Mesenchymal stem cell (in vitro differentiated cells and primary cell): ENCODE measurements around the gene SORL1.
A peak's percentile ranks its signal among the peaks of the same experiment; 100 is the strongest.

ENCODE experiments used
- DNase-seq: peaks from one replicate; pipeline ENCODE4 v3.0.0-alpha.2; 2013
- H2AFZ ChIP-seq: one replicate; pipeline ENCODE4 v1.6.1; 2013; ENCODE audit warnings: low read depth, mild to moderate bottlenecking, control low read depth, inconsistent platforms, low read length, moderate library complexity
- H2AK5ac ChIP-seq: 2 replicates; pipeline ENCODE4 v1.6.1; 2013; ENCODE audit warnings: low read length, moderate library complexity, mild to moderate bottlenecking, inconsistent platforms; ENCODE audit not compliant: severe bottlenecking
- H2BK120ac ChIP-seq: one replicate; pipeline ENCODE4 v1.6.1; 2013; ENCODE audit warnings: low read depth, mild to moderate bottlenecking, inconsistent platforms, low read length, moderate library complexity
- H2BK12ac ChIP-seq, 2 experiments: one replicate each; pipeline ENCODE4 v1.6.1; 2013; ENCODE audit warnings: inconsistent platforms in 2 of 2, low read length in 2 of 2, mild to moderate bottlenecking in 2 of 2, moderate library complexity in 2 of 2, control low read depth in 1 of 2
- H2BK15ac ChIP-seq: one replicate; pipeline ENCODE4 v1.6.1; 2013; ENCODE audit warnings: mild to moderate bottlenecking, low read depth, inconsistent platforms; ENCODE audit not compliant: poor library complexity, severe bottlenecking
- H2BK5ac ChIP-seq: 2 replicates; pipeline ENCODE4 v1.6.1; 2013; ENCODE audit warnings: low read depth, mild to moderate bottlenecking, low read length, control low read depth, inconsistent platforms; ENCODE audit not compliant: poor library complexity, severe bottlenecking
- H3K14ac ChIP-seq, 2 experiments: one replicate each; pipeline ENCODE4 v1.6.1; 2013; ENCODE audit warnings: inconsistent platforms in 2 of 2, low read length in 2 of 2, control low read depth in 1 of 2, mild to moderate bottlenecking in 1 of 2, moderate library complexity in 1 of 2
- H3K18ac ChIP-seq, 2 experiments: one replicate each; pipeline ENCODE4 v1.6.1; 2013; ENCODE audit warnings: inconsistent platforms in 2 of 2, low read length in 2 of 2, control low read depth in 1 of 2, low read depth in 1 of 2, mild to moderate bottlenecking in 1 of 2
- H3K23ac ChIP-seq, 2 experiments: one replicate each; pipeline ENCODE4 v1.6.1; 2013; ENCODE audit warnings: inconsistent platforms in 2 of 2, low read length in 2 of 2, mild to moderate bottlenecking in 2 of 2, moderate library complexity in 2 of 2, control low read depth in 1 of 2
- H3K27ac ChIP-seq: 2 replicates; pipeline ENCODE4 v1.5.1; 2013; ENCODE audit warnings: mild to moderate bottlenecking, moderate library complexity, low read length, control low read depth, inconsistent platforms; ENCODE audit not compliant: poor library complexity, severe bottlenecking
- H3K27me3 ChIP-seq, 2 experiments: 2 replicates each; pipeline versions ENCODE4 v1.6.1 to v1.7.0; 2013; ENCODE audit warnings: low read length in 2 of 2, mild to moderate bottlenecking in 2 of 2, moderate library complexity in 2 of 2, control low read depth in 1 of 2, inconsistent platforms in 1 of 2; ENCODE audit not compliant: control insufficient read depth in 1 of 2, insufficient read depth in 1 of 2
- H3K36me3 ChIP-seq, 2 experiments: 2 replicates each; pipeline versions ENCODE4 v1.6.1 to v1.7.0; 2013; ENCODE audit warnings: low read length in 2 of 2, control low read depth in 1 of 2, inconsistent platforms in 1 of 2, low read depth in 1 of 2, mild to moderate bottlenecking in 1 of 2; ENCODE audit not compliant: insufficient read depth in 2 of 2, control insufficient read depth in 1 of 2
- H3K4ac ChIP-seq, 2 experiments: one replicate each; pipeline ENCODE4 v1.6.1; 2013; ENCODE audit warnings: inconsistent platforms in 2 of 2, low read length in 2 of 2, mild to moderate bottlenecking in 2 of 2, moderate library complexity in 2 of 2, control low read depth in 1 of 2, low read depth in 1 of 2
- H3K4me1 ChIP-seq: 2 replicates; pipeline ENCODE4 v1.6.1; 2013; ENCODE audit warnings: low read depth, low read length, control low read depth; ENCODE audit not compliant: control insufficient read depth, insufficient read depth
- H3K4me2 ChIP-seq: 2 replicates; pipeline ENCODE4 v1.6.1; 2013; ENCODE audit warnings: low read length, mild to moderate bottlenecking, inconsistent platforms; ENCODE audit not compliant: poor library complexity, severe bottlenecking
- H3K4me3 ChIP-seq, 2 experiments: 2 replicates each; pipeline versions ENCODE4 v1.5.1 to v1.7.0; 2013; ENCODE audit warnings: low read length in 2 of 2, mild to moderate bottlenecking in 2 of 2, control low read depth in 1 of 2, low read depth in 1 of 2; ENCODE audit not compliant: insufficient read depth in 1 of 2
- H3K79me1 ChIP-seq: replicated peaks from 2 replicates; pipeline ENCODE4 v1.6.1; 2013; ENCODE audit warnings: mild to moderate bottlenecking, control low read depth, low read length, inconsistent platforms; ENCODE audit not compliant: poor library complexity, severe bottlenecking
- H3K9ac ChIP-seq: 2 replicates; pipeline ENCODE4 v1.7.0; 2013; ENCODE audit warnings: mild to moderate bottlenecking, low read length, moderate library complexity
- H3K9me3 ChIP-seq: 2 replicates; pipeline ENCODE4 v1.7.0; 2013; ENCODE audit warnings: mild to moderate bottlenecking, low read length; ENCODE audit not compliant: control insufficient read depth
- H4K8ac ChIP-seq: one replicate; pipeline ENCODE4 v1.6.1; 2013; ENCODE audit warnings: inconsistent platforms, mild to moderate bottlenecking, low read length, moderate library complexity
- H4K91ac ChIP-seq: one replicate; pipeline ENCODE4 v1.6.1; 2013; ENCODE audit warnings: mild to moderate bottlenecking, low read length, inconsistent platforms
- WGBS: methylation state at CpG from one replicate; pipeline ENCODE4 v1.1.7; 2013; ENCODE audit warnings: mixed read lengths; 5-methylcytosine and 5-hydroxymethylcytosine counted together

Gene SORL1

DNA sequence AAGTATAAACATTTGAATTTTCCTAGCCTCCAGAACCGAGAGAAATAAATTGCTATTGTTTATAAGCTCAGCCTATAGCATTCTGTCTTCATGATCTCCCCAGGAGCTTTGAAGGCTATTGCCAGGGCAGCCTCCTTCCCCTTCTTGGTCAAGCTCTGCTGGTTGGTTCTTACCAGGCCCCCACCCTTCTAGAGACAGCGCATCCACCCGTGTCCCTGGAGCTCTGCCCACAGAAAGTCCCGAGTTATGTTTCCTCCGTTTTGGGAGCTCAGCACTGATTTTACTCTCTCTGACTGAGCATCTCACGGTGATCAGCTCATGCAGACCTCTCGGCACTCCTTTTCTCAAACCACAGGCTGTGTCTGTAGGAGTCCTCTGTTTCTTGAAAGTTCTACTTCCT, 124.4 kb downstream of the SORL1 start:
- Histone ChIP-seq H3K4me3 (no peak overlapping the region), H2BK15ac (peak overlapping the region; percentile 57), H3K18ac (no peak overlapping the region), H2BK120ac (no peak overlapping the region), H2BK12ac (no peak overlapping the region), H3K27me3 (peaks cover 0 to 45% of the 10 kb centered on the region in 2 experiments), H4K8ac (no peak overlapping the region), H4K91ac (no peak overlapping the region), H3K79me1 (no peaks in the 10 kb centered on the region), H3K36me3 (no peaks in the 10 kb centered on the region), H3K27ac (no peak overlapping the region), H3K9me3 (peaks cover 5% of the 10 kb centered on the region), H3K4me1 (peaks cover 2% of the 10 kb centered on the region), H3K9ac (no peak overlapping the region), H2BK5ac (no peak overlapping the region), H2AFZ (no peak overlapping the region), H3K14ac (no peak overlapping the region), H3K4me2 (no peak overlapping the region), H2AK5ac (no peak overlapping the region), H3K23ac (no peak overlapping the region), H3K4ac (no peak overlapping the region)
- WGBS: 95% methylated on average over 7 of the region's 7 CpGs
- DNase-seq: no peak

DNA sequence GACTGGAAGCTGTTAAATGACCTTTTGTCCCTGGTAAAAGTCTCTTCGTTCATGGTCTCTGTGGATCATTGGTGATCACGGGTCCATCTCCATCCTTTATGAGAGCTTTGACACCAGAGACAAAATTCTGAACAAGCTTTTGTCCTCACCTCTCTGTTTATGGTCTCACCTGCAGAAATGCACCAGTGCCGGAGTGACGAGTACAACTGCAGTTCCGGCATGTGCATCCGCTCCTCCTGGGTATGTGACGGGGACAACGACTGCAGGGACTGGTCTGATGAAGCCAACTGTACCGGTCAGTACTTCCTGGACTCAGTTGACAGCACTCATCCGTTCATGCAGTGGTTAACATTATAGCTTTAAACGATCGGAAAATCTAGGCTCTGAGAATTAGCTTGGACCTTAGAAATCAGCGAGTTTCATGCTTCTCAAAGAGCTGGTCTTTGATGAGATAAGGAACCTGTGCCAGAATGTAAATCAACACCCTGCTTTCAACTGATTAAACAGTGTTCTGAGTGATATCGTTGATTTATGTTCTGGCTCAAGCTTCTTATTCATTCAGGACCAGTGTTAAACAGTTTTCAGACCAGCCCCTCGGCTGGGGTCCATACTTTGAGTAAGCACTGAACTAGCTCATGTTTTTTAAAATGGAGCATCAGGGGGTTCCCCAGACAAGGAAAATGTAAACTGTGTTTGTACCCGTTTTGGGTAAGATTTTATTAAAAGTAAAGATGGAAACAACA, 125.2 kb downstream of the SORL1 start:
- Histone ChIP-seq H4K8ac (no peak overlapping the region), H3K18ac (no peak overlapping the region), H3K4me1 (peaks cover 2% of the 10 kb centered on the region), H3K36me3 (no peaks in the 10 kb centered on the region), H3K4me2 (no peak overlapping the region), H2BK120ac (no peak overlapping the region), H3K27ac (no peak overlapping the region), H2AFZ (no peak overlapping the region), H3K4me3 (no peak overlapping the region), H3K79me1 (no peaks in the 10 kb centered on the region), H3K14ac (no peak overlapping the region), H2BK5ac (no peak overlapping the region), H3K27me3 (peaks cover 0 to 41% of the 10 kb centered on the region in 2 experiments), H3K23ac (no peak overlapping the region), H3K4ac (no peak overlapping the region), H3K9me3 (peaks cover 5% of the 10 kb centered on the region), H2BK15ac (no peak overlapping the region), H2BK12ac (no peak overlapping the region), H4K91ac (no peak overlapping the region), H3K9ac (no peak overlapping the region), H2AK5ac (no peak overlapping the region)
- WGBS: 94% methylated on average over 16 of the region's 16 CpGs
- DNase-seq: no peak

DNA sequence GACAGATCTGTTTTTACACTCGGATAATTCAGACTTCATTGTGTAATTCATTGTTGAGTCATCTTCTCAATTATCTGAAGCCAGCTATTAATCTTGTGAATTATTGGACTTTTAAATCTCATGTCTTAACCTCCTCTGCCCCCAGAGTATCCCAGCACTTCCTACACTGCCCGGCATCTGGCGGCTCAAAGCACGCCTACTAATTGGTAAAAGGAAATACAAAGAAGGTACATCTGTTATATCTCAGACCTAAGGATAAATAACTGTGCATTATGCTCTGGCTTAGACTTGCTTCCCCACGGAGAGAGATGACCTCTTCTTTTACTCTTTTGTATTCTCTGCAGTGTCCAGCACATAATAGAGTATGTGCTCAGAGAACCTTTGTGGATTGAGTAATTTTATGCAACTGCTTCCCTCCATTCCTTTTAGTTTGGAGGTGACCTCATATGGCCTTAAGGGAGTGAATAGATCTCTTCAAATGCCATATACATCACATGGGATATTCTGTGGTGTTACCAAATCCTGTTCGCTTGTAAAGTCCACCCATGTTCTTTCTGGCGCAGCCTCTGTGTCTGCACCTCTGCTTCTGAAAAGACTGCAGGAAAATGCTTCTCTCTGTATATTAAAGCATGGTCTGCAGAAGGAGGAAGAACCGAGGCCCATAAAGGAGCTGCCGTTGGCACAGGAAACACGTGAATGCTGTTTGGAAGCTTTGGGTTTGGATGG, 126.3 kb downstream of the SORL1 start:
- H2AFZ ChIP-seq: no peak overlapping the region
- peak; percentile 50 for DNase-seq
- peaks cover 2% of the 10 kb centered on the region for H3K4me1 ChIP-seq
- no peak overlapping the region for H2BK12ac ChIP-seq
- H3K79me1 ChIP-seq: no peaks in the 10 kb centered on the region
- WGBS: 90% methylated on average over 5 of the region's 10 CpGs
- H3K27me3 ChIP-seq: peaks cover 0 to 31% of the 10 kb centered on the region in 2 experiments
- H3K4me3 ChIP-seq: peak overlapping the region in 1 of 2 experiments; percentile 42
- H2BK5ac ChIP-seq: no peak overlapping the region
- H2AK5ac ChIP-seq: no peak overlapping the region
- H3K4me2 ChIP-seq: no peak overlapping the region
- H3K36me3 ChIP-seq: no peaks in the 10 kb centered on the region
- H2BK120ac ChIP-seq: no peak overlapping the region
- no peak overlapping the region for H3K14ac ChIP-seq
- no peak overlapping the region for H4K91ac ChIP-seq
- H2BK15ac ChIP-seq: no peak overlapping the region
- H3K4ac ChIP-seq: no peak overlapping the region
- H3K9me3 ChIP-seq: peaks cover 5% of the 10 kb centered on the region
- H3K27ac ChIP-seq: no peak overlapping the region
- H4K8ac ChIP-seq: no peak overlapping the region
- no peak overlapping the region for H3K18ac ChIP-seq
- peak overlapping the region; percentile 19 for H3K9ac ChIP-seq
- H3K23ac ChIP-seq: no peak overlapping the region

DNA sequence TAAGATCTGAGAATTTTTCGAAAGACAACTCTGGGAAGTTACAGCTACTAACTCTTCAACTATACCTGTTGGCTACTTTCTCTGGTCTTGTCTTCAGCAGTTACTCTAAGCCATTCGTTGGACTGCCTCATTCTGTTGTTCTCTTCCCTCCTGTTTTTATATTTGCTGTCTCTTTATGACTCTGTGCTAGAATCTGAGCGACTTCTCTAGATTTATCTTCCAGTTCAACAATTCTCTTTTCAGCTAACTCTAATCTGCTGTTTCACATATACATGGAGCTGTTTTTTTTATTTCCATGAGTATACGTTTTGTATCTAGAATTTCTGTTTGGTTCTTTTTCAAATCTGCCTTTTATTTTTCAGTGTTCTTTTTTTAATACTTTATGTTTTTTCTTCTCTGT, 128.0 kb downstream of the SORL1 start:
- DNase-seq: no peak

More for the DNA sequence above, 128.0 kb downstream of the SORL1 start:
- H3K23ac ChIP-seq: no peak overlapping the region
- H4K91ac ChIP-seq: no peak overlapping the region
- H2AK5ac ChIP-seq: no peak overlapping the region
- H3K36me3 ChIP-seq: no peaks in the 10 kb centered on the region
- H4K8ac ChIP-seq: no peak overlapping the region
- WGBS: 82% methylated on average over 3 of the region's 4 CpGs
- H3K18ac ChIP-seq: no peak overlapping the region
- no peak overlapping the region for H3K9ac ChIP-seq
- H3K27ac ChIP-seq: no peak overlapping the region
- no peaks in the 10 kb centered on the region for H3K79me1 ChIP-seq
- no peak overlapping the region for H2BK5ac ChIP-seq
- no peak overlapping the region for H3K4me3 ChIP-seq
- H2BK12ac ChIP-seq: no peak overlapping the region
- H3K4me2 ChIP-seq: no peak overlapping the region
- no peak overlapping the region for H3K4ac ChIP-seq
- H3K14ac ChIP-seq: no peak overlapping the region
- peaks cover 2% of the 10 kb centered on the region for H3K4me1 ChIP-seq
- H2BK15ac ChIP-seq: no peak overlapping the region
- no peak overlapping the region for H2BK120ac ChIP-seq
- peaks cover 0 to 16% of the 10 kb centered on the region in 2 experiments for H3K27me3 ChIP-seq
- H3K9me3 ChIP-seq: peaks cover 5% of the 10 kb centered on the region
- H2AFZ ChIP-seq: no peak overlapping the region
